Measurements from ENCODE around the gene IVD.

Gene IVD

DNA sequence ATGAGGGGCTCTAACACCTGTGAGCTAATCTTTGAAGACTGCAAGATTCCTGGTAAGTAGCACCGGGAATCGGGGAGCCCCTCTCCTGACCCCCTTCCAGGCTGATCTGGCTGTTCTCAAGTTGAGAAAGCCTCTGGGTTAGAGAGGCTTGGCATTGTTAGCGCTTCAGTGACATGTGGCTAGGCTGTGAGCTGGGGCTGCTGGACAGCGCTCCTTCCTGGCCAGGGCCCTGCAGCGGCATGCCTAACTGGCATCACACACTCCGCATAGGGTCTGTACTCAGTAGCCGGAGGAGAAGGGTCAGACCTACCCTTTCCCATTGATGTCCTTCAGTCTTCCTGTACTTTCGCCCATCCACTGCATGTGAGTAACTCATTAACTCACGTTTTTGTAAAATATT, 7.4 kb downstream of the IVD start:
- in situ Hi-C loops (cut with MboI; ENCODE audit: low sequenced_read_pairs) = no loop called here

DNA sequence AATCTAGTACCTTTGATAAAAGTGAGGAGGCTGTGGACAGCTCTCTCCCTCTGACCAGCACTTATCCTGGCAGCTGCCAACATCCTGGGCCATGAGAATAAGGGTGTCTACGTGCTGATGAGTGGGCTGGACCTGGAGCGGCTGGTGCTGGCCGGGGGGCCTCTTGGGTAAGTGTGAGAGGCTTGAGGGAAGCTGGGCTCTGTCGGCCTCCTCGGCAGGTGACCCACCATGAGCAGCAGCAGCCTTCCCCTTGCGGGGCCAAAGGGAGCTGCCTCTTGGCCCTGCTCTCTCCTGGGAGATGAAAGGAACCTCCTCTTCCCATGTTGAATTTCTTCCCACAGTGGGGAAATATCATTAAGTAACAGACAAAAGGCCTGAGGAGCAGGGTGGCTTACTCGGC, 9.2 kb downstream of the IVD start:
- in situ Hi-C loops (cut with MboI; ENCODE audit: low sequenced_read_pairs) = no loop called here

DNA sequence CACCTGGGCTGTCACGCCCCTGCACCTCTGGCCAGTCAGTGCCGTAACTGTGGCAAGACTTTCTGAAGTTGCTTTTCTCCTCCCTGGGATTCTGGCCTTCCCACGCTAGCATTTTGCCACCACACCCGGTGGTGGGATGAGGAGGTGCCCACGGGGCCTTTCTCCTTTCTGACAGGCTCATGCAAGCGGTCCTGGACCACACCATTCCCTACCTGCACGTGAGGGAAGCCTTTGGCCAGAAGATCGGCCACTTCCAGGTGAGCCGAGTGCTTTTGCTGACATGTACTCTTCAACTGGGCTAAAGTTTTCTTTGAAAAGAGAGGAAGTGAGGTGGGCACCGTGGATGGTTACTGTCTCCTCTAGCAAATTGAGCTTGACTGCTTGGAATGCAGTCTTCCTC, 9.6 kb downstream of the IVD start:
- in situ Hi-C loops (cut with MboI; ENCODE audit: low sequenced_read_pairs) = no loop called here

DNA sequence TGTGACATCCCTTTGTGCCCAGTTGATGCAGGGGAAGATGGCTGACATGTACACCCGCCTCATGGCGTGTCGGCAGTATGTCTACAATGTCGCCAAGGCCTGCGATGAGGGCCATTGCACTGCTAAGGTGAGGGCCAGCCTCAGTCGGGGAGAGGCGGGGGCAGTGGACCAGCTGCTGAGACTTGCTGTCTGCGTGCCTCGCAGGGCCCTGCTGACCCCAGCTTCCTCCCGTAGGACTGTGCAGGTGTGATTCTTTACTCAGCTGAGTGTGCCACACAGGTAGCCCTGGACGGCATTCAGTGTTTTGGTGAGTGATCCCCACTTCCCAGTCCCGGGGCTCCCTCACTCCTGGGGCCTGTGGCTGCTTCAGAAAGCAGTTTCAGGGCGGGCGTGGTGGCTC, 10.5 kb downstream of the IVD start:
- in situ Hi-C loops (cut with MboI; ENCODE audit: low sequenced_read_pairs) = no loop called here

DNA sequence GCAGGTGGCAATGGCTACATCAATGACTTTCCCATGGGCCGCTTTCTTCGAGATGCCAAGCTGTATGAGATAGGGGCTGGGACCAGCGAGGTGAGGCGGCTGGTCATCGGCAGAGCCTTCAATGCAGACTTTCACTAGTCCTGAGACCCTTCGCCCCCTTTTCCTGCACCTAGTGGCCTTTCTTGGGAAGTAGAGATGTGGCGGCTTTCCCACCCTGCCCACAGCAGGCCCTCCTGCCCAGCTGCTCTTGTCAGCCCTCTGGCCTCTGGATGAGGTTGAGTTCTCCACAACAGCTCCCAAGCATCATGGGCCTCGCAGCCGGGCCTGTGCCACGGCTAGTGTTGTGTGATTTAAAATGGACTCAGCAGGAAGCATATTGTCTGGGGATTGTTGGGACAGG, 12.5 kb downstream of the IVD start:
- in situ Hi-C loops (cut with MboI; ENCODE audit: low sequenced_read_pairs) = no loop called here

DNA sequence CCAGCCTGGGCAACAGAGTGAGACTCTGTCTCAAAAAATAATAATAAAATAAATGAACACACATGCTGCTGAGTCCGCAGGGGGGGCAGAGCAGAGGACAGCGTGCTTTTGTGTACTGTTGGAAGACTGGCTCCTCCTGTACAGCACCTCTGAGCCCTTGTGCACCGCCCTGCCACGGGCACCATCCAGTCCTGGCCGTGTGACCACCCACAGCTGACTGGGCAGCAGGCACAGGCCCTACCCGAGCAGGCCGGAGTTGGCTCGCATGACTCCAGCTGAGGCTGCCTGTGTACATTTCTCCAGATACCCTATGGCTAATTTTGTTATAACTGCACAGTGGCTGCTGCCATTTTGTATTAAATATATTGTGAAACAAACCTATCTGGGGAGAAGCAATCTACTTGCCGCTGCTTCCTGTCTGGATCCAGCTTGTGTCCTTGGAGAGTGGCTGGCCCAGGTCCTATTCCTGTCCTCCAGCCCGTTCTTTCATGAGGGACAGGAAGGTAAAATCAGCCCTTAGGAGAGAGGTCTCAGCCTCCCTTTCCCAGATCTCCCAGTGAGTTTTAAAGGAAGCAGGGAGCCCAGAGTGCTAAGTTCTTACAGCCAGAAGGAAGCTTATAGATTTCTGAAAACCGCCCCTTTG, 14.6 kb downstream of the IVD start:
- in situ Hi-C loops (cut with MboI; ENCODE audit: low sequenced_read_pairs) = no loop called here

DNA sequence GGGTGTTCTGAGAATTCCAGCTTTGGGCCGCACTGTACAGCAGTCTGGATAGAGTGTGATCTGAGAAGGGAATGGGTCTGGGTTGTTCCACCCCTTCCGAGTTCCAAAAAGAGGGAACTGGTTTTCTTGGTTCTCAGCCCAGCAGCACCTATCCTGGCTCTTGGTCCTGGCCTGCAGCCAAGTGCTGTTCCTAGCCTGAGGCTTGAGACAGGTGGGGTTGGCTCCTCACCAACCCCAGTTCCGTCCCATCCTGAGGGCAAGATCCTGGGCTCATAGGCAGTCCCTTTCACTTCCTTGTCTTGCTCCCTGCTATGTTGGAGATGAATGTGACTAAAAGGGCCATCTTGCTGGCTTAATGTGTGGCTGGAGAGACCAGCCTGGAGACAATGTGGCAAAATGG, 15.2 kb downstream of the IVD start:
- in situ Hi-C loops (cut with MboI; ENCODE audit: low sequenced_read_pairs) = no loop called here

DNA sequence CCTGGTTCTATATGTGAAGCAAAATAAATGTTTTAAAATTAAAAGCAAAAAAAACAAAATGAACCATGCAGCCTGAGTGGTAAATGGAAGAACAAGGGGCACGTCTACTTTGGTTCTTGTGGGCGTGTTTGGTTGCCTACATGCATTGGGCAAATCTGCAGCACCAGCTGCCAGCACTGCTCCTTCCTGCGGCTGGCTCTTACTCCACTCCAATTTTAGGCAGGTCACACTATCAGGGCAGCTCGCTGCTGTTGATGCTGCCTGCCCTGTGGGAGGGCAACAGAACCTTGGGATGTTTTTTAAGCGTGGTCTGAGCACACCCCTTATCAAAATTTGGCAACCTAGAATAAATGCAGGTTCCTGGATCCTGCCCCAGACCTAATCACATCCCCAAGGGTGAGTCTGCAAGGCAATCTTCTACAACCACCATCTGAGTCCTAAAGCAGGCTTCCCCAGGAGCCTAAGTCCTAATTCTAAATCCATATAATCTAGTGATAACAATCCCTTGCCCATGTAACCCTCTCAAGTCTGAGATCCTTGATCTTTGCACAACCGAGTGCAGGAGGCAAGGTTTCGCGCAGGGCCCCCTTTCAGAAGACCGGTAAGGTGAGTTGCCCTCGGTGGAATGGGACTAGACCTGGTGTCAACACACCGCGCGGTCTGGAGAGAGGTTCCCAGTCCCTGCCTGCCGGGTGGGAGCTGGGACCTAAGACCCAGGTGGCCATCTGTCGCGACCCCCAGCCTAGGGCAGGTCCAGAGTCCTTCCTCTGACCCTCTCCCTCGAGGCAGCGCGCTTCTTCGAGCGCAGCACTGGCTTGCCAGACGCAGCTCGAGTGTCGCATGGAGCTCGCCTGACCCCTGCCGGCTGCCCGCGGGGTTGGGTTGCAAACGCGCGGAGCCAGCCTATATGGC, 15.9 kb downstream of the IVD start:
- in situ Hi-C loops (cut with MboI; ENCODE audit: low sequenced_read_pairs) = no loop called here

DNA sequence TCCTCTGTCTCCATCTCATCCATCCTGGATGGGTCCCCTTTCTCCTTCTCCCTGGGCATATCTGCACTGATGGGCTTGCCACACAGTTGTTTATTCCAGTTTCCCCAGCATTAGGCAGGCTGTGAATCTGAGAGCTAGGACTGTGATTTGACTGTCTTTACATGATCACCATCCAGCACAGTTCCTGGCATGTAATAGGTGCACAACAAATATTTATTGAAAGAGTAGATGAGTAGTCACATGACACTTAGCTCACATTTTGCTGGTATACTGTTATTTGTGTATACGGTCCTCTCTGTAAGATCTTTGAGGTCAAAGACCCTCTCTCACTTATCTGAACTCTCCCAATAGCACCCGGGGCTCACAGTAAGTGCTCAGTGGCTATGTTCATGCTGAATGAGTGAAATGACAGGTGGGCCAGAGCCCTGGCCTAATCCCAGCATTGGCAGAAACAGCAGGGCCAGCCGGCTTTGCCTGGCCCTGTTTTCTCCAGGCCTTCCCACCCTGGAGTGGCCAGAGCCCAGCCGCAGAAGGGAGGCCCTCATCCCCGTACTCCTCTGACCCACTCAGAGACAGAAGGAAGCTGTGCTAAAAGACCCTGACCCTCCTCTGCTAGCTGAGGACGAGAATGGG, 19.0 kb downstream of the IVD start:
- in situ Hi-C loops (cut with MboI; ENCODE audit: low sequenced_read_pairs) = no loop called here

DNA sequence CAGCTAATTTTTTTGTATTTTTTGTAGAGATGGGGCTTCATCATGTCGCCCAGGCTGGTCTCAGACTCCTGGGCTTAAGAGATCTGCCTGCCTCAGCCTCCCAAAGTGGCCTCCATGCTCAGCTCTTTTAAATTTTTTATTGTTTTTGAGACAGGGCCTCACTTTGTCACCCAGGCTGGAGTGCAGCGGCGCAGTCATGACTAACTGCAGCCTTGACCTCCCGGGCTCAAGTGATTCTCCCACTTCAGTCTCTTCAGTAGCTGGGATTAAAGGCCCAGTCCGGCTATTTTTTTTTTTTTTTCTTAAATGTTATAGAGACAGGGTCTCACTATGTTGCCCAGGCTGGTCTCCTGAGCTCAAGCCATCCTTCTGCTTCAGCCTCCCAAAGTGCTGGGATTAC, 20.1 kb downstream of the IVD start:
- in situ Hi-C loops (cut with MboI; ENCODE audit: low sequenced_read_pairs) = no loop called here

DNA sequence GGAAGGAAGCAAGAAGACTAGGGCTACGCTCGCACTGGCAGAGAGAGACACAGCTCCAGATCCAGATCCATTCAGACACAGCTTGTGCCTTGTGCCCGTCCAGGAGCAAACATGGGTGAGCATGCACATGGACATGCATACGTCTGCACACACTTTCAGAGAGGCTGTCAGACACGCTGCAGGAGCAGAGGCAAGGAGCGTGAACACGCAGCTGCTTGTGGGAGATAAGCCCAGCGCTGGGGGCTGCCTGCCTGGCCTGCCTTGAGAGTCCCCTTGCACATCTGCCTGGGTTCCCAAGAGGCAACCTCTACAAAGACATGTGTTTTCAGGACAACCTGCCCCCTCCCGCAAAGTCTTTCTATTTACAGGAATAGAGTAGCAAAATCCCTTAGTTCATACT, 21.6 kb downstream of the IVD start:
- in situ Hi-C loops (cut with MboI; ENCODE audit: low sequenced_read_pairs) = no loop called here

DNA sequence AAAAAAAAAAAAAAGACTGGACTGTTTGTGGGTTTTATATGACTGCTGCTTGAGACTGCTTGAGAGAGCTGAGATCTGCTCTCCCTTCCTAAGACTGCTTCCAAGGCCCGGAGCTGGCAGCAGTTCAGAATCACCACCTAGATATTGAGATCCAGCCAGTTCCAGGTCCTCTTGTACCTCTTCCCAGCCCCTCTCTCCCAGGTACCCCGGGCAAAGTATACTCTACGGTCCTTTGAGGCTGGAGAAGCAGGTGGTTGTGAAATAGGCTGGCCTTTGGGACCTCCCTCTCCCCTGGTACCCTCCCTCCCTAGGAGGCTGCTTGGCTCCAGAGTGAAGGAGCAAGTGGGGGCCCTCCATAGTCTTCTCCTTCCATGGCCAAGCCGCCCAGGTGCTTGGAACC, 22.6 kb downstream of the IVD start:
- in situ Hi-C loops (cut with MboI; ENCODE audit: low sequenced_read_pairs) = no loop called here

DNA sequence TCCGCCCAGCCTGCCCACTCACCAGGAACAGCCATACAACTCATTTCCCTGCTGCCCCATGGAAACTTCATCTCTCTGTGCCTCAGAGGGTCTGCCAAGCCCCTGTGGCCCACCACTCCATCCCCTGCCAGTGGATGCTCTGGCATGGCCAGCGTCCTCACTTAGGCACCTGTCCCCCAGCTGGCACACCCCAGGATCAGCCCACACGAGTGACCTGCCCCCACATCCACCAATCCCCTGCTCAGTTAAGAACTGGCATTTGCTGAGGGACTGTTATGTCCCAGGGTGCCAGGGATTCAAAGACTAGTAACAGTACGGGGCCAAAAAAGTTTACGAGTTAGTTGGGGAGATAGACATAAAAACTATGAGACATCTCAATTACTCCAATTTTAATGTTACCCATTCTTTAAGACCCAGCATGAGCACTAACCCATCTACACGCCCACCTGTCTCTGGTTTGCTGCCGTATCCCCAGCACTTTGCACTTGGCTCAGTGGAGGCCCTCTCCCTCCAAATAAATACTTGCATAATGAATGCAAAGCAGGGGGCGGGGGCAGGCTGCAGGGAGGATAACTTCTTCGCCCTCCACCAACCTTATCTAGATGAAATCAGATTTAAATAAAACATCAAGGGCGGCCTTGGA, 23.6 kb downstream of the IVD start:
- in situ Hi-C loops (cut with MboI; ENCODE audit: low sequenced_read_pairs) = no loop called here

DNA sequence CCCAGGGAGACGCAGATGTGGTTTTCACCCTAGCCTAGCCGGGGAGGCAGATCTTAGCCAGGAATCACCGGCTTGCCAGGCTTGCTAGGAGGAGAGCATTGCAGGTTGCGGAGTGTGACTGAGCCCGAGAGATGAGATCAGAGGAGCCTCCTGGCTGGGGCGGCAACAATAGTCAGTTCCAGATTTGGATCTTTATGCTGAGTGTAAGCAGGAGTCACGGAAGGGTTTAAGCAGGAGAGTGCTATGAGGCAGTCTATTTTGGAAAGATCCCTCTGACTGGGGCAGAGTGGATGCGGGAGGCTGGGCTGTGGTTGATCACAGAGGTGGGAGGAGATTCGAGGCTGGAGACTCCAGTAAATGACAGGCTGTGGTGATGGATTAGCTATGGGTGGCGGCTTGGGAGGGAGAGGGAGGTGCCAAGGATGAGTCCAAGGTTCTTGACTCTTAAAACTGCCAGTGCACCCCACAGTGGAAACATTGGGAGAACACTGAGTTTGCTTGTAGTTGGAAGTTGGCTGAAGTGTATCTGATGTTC, 24.7 kb downstream of the IVD start:
- in situ Hi-C loops (cut with MboI; ENCODE audit: low sequenced_read_pairs) = no loop called here

DNA sequence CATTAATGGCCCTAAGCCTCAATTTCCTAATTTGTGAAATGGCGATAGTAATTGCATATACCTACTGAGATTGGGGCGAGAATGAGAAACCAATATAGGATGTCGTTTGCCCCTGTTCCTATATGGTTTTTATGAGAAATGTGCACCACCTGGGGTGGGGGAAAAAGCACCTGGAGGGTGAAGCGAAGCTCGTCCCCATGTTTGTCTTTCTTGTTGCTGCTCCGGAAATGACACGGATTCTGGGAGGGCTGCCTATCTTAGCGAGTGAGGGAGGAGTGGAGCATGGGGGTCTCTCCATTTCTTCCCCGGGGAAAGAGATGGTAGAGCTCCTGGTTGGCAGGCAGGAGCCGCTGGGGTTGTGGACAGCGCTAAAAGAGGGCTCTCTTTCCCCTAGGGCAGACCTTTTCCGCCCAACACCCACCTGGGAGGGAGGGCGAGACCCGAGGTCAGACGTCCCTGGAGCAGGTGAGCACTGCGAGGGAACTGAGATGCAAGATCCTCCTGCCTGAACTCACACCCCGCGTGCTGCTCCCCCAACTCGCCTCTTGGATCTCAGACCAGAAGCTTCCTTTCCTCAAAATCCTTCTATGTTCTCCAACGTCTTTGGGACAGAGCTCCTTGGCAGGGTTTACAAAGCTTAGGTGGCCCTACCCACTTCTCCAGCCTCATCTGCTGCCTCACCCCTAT, 29.6 kb downstream of the IVD start:
- in situ Hi-C loops (cut with MboI; ENCODE audit: low sequenced_read_pairs) = no loop called here

DNA sequence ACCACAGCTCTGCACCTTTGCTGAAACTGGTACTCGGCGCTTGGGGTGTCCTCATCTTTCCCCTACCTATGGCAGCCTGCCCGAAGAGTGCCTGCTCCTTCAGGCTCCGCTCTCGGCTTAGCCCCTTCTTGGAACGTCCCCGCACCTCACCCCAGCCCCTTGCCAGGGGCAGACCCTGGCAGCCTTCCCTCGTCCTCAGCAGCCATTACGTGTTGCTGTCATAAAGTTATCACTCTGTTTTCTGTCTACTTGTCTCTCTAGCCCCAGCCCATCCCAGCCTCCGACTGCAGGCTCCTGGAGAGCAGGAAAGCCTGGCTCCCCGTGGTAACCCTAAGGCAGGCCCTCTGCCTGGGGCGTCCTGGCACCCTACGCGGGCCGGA, 30.1 kb downstream of the IVD start:
- in situ Hi-C loops (cut with MboI; ENCODE audit: low sequenced_read_pairs) = no loop called here

DNA sequence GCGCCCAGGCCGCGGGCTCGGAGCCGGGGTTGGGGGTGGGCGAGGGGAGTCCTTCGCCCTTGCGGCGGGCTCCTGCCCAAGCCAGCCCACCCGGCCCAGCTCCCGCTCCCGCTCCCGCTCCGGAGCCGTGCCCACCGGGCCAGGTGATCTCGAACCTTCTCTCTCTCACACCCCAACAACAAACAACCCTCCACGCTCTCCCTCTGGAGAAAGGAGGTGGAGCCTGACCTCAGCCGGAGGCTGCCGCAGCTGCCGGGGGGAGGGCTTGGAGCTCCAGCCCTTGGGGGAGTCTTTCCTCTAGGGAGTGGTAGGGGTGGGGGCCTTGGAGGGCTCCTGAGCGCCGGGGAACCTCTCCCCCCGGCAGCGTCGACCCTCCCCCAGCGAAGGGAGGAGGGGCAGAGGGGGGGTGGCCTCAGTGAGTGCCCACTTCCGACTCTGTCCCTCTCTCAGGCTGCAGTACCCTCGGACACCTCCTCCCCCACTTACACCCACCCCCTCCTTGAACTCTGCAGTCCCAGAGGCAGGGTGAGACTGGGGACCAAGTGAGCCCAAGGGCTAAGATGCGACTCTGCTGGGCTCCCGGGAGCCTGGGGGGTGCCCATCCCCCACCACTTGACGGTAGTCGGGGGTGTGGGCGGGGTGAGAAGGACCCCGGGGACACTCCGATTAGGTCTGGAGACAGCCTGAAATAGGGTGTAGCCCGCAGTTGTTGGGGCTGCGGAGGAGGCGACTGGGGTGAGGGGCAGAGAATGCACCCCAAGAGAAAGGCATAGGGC, 30.7 kb downstream of the IVD start:
- in situ Hi-C loops (cut with MboI; ENCODE audit: low sequenced_read_pairs) = no loop called here

DNA sequence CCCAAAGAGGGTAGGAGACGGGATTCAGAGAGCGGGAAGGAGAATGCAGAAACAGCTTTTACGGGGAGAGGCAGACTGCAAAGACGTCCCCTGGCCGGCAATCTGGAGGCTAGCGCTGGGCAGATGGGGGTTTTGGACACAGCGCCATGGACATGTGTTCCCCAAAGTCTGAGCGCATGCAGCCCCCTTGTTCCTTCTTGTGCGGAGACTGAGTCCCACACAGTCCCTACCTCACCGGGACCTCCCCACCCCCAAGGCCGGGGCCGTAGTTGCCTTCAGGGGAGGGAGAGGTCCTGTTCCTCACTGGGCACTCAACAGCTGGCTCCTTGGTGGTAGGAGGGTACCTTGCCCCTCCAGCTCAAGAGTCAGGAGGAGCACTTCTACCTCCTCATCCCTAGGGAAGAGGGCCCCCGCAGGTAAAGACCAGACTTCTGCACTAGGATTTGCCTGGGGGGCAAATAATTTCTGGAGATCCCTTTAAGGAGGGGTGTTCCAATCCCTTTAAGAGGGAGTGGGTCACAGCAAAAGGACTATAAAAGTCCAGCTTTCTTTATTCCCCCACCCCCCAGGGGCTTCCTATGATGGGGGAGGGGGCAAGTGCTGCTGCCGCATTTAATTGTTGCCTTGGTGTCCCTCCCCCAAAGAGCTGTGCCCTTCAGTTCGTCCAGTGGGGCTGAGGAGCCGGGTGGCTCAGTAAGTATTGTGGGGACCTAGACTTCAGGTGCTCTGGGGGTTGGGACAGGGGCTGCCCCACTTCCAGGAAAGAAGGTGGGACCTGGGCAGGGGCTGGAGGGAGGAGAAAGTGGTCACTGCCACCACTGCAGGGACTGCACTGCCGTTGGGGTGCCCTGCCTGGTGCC, 31.5 kb downstream of the IVD start:
- in situ Hi-C loops (cut with MboI; ENCODE audit: low sequenced_read_pairs) = no loop called here

Measured in hTERT RPE-1 (cell line).